Common myeloid progenitor, CD34-positive (primary cell): Measurements from ENCODE around the gene TXN.

ENCODE experiments used
- CTCF ChIA-PET: fragments of 350-600 bp; sonication (Branson Sonifier 250); formaldehyde crosslinking; loops from one replicate; lab custom pipeline; 2021; ENCODE audit warnings: antibody characterized with exemption; lab: Charles Lee
- POLR2A ChIA-PET: fragments of 350-600 bp; sonication (Branson Sonifier 250); formaldehyde crosslinking; loops from one replicate; lab custom pipeline; 2021; ENCODE audit warnings: antibody characterized with exemption; lab: Charles Lee
- DNase-seq, 3 donors: peaks; one replicate each; pipeline versions ENCODE4 v3.0.0 to v3.0.0-alpha.2; 2013
- H3K27ac ChIP-seq, 2 experiments: 1 replicate in 1 of 2; 2 replicates in 1 of 2; pipeline ENCODE4 v1.7.0; 2013; ENCODE audit warnings: inconsistent platforms in 2 of 2, low read length in 2 of 2, mild to moderate bottlenecking in 2 of 2, low read depth in 1 of 2, moderate library complexity in 1 of 2; ENCODE audit not compliant: severe bottlenecking in 2 of 2, insufficient read depth in 1 of 2, poor library complexity in 1 of 2
- H3K27me3 ChIP-seq, 5 experiments: replicated peaks in 2 of 5; 1 replicate in 3 of 5; 2 replicates in 2 of 5; pipeline versions ENCODE4 v1.6.1 to v1.7.0; 2013; ENCODE audit warnings: low read length in 4 of 5, mild to moderate bottlenecking in 2 of 5, moderate library complexity in 2 of 5, inconsistent platforms in 1 of 5; ENCODE audit not compliant: insufficient read depth in 5 of 5, control insufficient read depth in 4 of 5
- H3K36me3 ChIP-seq, 4 experiments: 1 replicate in 2 of 4; 2 replicates in 2 of 4; pipeline versions ENCODE4 v1.6.1 to v1.7.0; 2013; ENCODE audit warnings: low read length in 3 of 4, control low read depth in 1 of 4, mild to moderate bottlenecking in 1 of 4; ENCODE audit not compliant: control insufficient read depth in 4 of 4, insufficient read depth in 4 of 4
- H3K4me1 ChIP-seq, 4 experiments: 1 replicate in 3 of 4; 2 replicates in 1 of 4; pipeline versions ENCODE4 v1.6.1 to v1.7.1; 2013; ENCODE audit warnings: low read length in 3 of 4, mild to moderate bottlenecking in 3 of 4, control low read depth in 1 of 4, inconsistent platforms in 1 of 4, moderate library complexity in 1 of 4; ENCODE audit not compliant: control insufficient read depth in 4 of 4, insufficient read depth in 4 of 4; ENCODE audit errors: control extremely low read depth in 1 of 4
- H3K4me3 ChIP-seq, 7 experiments: 1 replicate in 4 of 7; 2 replicates in 3 of 7; pipeline versions ENCODE4 v1.5.1 to v1.7.0; 2013; ENCODE audit warnings: mild to moderate bottlenecking in 7 of 7, low read length in 6 of 7, moderate library complexity in 6 of 7, inconsistent platforms in 2 of 7, low read depth in 2 of 7, control low read depth in 1 of 7; ENCODE audit not compliant: insufficient read depth in 4 of 7, control insufficient read depth in 1 of 7; ENCODE audit errors: extremely low read depth in 1 of 7
- H3K9me3 ChIP-seq, 5 experiments: 1 replicate in 4 of 5; 2 replicates in 1 of 5; pipeline versions ENCODE4 v1.6.1 to v1.7.1; 2013; ENCODE audit warnings: low read length in 4 of 5, mild to moderate bottlenecking in 2 of 5, inconsistent platforms in 1 of 5, low read depth in 1 of 5, moderate library complexity in 1 of 5; ENCODE audit not compliant: control insufficient read depth in 4 of 5, insufficient read depth in 2 of 5; ENCODE audit errors: control extremely low read depth in 1 of 5
- WGBS: methylation state at CpG from one replicate; pipeline ENCODE4 v1.1.5; 2013; ENCODE audit not compliant: insufficient coverage; 5-methylcytosine and 5-hydroxymethylcytosine counted together

TXN gene

GRCh38 chr9:110241858-110242321 lies 14.4 kb downstream of the TXN start:
- Histone ChIP-seq H3K9me3 (no peaks in the 10 kb centered on the region), H3K36me3 (peaks cover 9 to 39% (median 26%) of the 10 kb centered on the region in 4 experiments), H3K27ac (no peak overlapping the region), H3K27me3 (no peaks in the 10 kb centered on the region), H3K4me1 (no peaks in the 10 kb centered on the region), H3K4me3 (no peak overlapping the region)
- ChIA-PET POLR2A (interaction anchor here (1.7 kb wide), 1 partner anchor 16 kb away, joined by 5 read pairs; no protein-coding TSS in a partner anchor), CTCF (interaction anchor here (0.6 kb wide), 1 partner anchor 9 kb away, joined by 3 read pairs; no protein-coding TSS in a partner anchor)
- 100% methylated on average over 1 of the region's 1 CpG for WGBS
- no peak for DNase-seq

- CTCF ChIA-PET: no interaction called here
- DNase-seq: no peak
- no peaks in the 10 kb centered on the region for H3K4me1 ChIP-seq
- WGBS: 93% methylated on average over 3 of the region's 3 CpGs
- no peak overlapping the region for H3K27ac ChIP-seq
- no peaks in the 10 kb centered on the region for H3K27me3 ChIP-seq
- POLR2A ChIA-PET: interaction anchor here (0.6 kb wide), 1 partner anchor 56 kb away, joined by 3 read pairs; no protein-coding TSS in a partner anchor
- H3K4me3 ChIP-seq: no peak overlapping the region
- H3K9me3 ChIP-seq: no peaks in the 10 kb centered on the region
- peaks cover 7 to 34% (median 22%) of the 10 kb centered on the region in 4 experiments for H3K36me3 ChIP-seq
Observed at GRCh38 chr9:110241260-110241857, 14.9 kb downstream of the TXN start.

GRCh38 chr9:110240198-110240597 lies 16.1 kb downstream of the TXN start:
- 91% methylated on average over 1 of the region's 1 CpG for WGBS
- POLR2A ChIA-PET: no interaction called here
- Histone ChIP-seq H3K4me1 (no peaks in the 10 kb centered on the region), H3K9me3 (peaks cover 0 to 5% (median 0%) of the 10 kb centered on the region in 5 experiments), H3K27ac (no peak overlapping the region), H3K27me3 (no peaks in the 10 kb centered on the region), H3K4me3 (no peak overlapping the region), H3K36me3 (peaks cover 7 to 28% (median 19%) of the 10 kb centered on the region in 4 experiments)
- no peak for DNase-seq
- CTCF ChIA-PET: no interaction called here

GRCh38 chr9:110228321-110228720 lies 28.0 kb downstream of the TXN start:
- ChIA-PET CTCF (interaction anchor here (1.2 to 1.6 kb wide), 3 partner anchors 8 to 15 kb away, joined by 3 to 9 read pairs (median 3); no protein-coding TSS in a partner anchor), POLR2A (interaction anchor here (0.8 kb wide), 1 partner anchor 18 kb away, joined by 4 read pairs; no protein-coding TSS in a partner anchor)
- Histone ChIP-seq H3K9me3 (no peaks in the 10 kb centered on the region), H3K36me3 (no peaks in the 10 kb centered on the region), H3K27me3 (no peaks in the 10 kb centered on the region), H3K4me3 (no peak overlapping the region), H3K27ac (no peak overlapping the region), H3K4me1 (no peaks in the 10 kb centered on the region)
- no peak for DNase-seq
- 100% methylated on average over 1 of the region's 2 CpGs for WGBS

- Histone ChIP-seq H3K27ac (no peak overlapping the region), H3K36me3 (no peaks in the 10 kb centered on the region), H3K4me3 (no peak overlapping the region), H3K4me1 (no peaks in the 10 kb centered on the region), H3K27me3 (no peaks in the 10 kb centered on the region), H3K9me3 (no peaks in the 10 kb centered on the region)
- ChIA-PET CTCF (no interaction called here), POLR2A (no interaction called here)
- 84% methylated on average over 3 of the region's 3 CpGs for WGBS
- DNase-seq: no peak
Observed at GRCh38 chr9:110224583-110224982, 31.7 kb downstream of the TXN start.

- no peak for DNase-seq
- Histone ChIP-seq H3K27ac (no peak overlapping the region), H3K4me1 (peaks cover 0 to 1% (median 0%) of the 10 kb centered on the region in 4 experiments), H3K4me3 (no peak overlapping the region), H3K9me3 (no peaks in the 10 kb centered on the region), H3K36me3 (no peaks in the 10 kb centered on the region), H3K27me3 (no peaks in the 10 kb centered on the region)
- CTCF ChIA-PET: interaction anchor here (1.4 to 11.1 kb wide), 4 partner anchors 8 to 317 kb away, joined by 5 to 134 read pairs (median 8); no protein-coding TSS in a partner anchor
- POLR2A ChIA-PET: interaction anchor here (0.7 kb wide), 1 partner anchor 1054 kb away, joined by 3 read pairs; no protein-coding TSS in a partner anchor
- WGBS: 100% methylated on average over 2 of the region's 3 CpGs
Observed at GRCh38 chr9:110220809-110221208, 35.5 kb downstream of the TXN start.

GRCh38 chr9:110217656-110218099 lies 38.6 kb downstream of the TXN start:
- POLR2A ChIA-PET: no interaction called here
- H3K4me3 ChIP-seq: peak overlapping the region in 1 of 7 experiments; percentile 13
- 39% methylated on average over 9 of the region's 10 CpGs for WGBS
- peaks cover 0 to 7% (median 4%) of the 10 kb centered on the region in 4 experiments for H3K4me1 ChIP-seq
- DNase-seq: peak; percentile 61 to 72 (median 65)
- H3K27me3 ChIP-seq: no peaks in the 10 kb centered on the region
- CTCF ChIA-PET: interaction anchor here (1.2 to 11.1 kb wide), 6 partner anchors 11 to 314 kb away, joined by 3 to 134 read pairs (median 8); no protein-coding TSS in a partner anchor
- no peak overlapping the region for H3K27ac ChIP-seq
- no peaks in the 10 kb centered on the region for H3K36me3 ChIP-seq
- no peaks in the 10 kb centered on the region for H3K9me3 ChIP-seq
